HL-60 (cell line): ENCODE measurements around the gene USH1C.

ENCODE experiments used
- DNase-seq, 2 experiments: peaks; one replicate each; pipeline ENCODE4 v3.0.0-alpha.2; 2010 to 2020; ENCODE audit warnings: low read depth in 1 of 2, low spot score in 1 of 2
- H3K27ac ChIP-seq: fragments of 250-450 bp; sonication (Bioruptor Pico); replicated peaks from 2 replicates; pipeline ENCODE4 v1.5.1; 2020; ENCODE audit warnings: mild to moderate bottlenecking, moderate library complexity
- H3K27me3 ChIP-seq: fragments of 250-450 bp; sonication (Bioruptor Pico); 2 replicates; pipeline ENCODE4 v1.5.1; 2021; ENCODE audit warnings: mild to moderate bottlenecking, moderate library complexity; ENCODE audit not compliant: insufficient read depth, poor library complexity, severe bottlenecking
- H3K4me3 ChIP-seq: replicated peaks from 2 replicates; pipeline ENCODE4 v1.5.1; 2011; ENCODE audit warnings: mild to moderate bottlenecking, control low read depth, low read length; ENCODE audit not compliant: insufficient read depth
- GABPA ChIP-seq: IDR thresholded peaks from 2 replicates; pipeline ENCODE4 v1.6.1; 2012; ENCODE audit warnings: low read depth
- POLR2AphosphoS5 ChIP-seq: IDR thresholded peaks from 2 replicates; pipeline ENCODE4 v1.6.1; 2012; ENCODE audit warnings: low read depth
- SPI1 ChIP-seq: IDR thresholded peaks from 2 replicates; pipeline ENCODE4 v1.6.1; 2012; ENCODE audit warnings: low read depth, mild to moderate bottlenecking, borderline replicate concordance
- TF ChIP-seq, protein P1 (sequence below): IDR thresholded peaks from one replicate; pipeline ENCODE4 v1.5.1; 2011; ENCODE audit warnings: low read length, control low read depth, inconsistent platforms; ENCODE audit not compliant: insufficient read depth
- TF ChIP-seq, protein P2 (sequence below): IDR thresholded peaks from 2 replicates; pipeline ENCODE4 v1.6.1; 2012; ENCODE audit warnings: low read depth; ENCODE audit not compliant: insufficient replicate concordance

Gene USH1C

DNA sequence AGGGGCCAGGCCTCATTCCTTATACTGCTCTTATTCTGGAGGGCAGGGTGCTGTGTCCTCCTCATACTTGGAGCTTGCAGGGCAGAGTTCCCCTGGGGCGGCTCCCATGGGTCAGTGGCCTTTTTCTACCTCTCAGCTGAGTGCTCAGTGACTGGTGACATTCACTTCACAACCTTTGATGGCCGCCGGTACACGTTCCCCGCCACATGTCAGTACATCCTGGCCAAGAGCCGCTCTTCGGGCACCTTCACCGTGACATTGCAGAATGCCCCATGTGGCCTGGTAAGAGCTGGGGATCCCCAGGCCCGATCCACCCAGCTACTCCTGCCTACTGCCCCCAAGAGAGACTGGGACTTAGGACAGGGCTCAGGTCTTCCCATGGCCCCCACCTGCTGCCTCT lies 17.3 kb upstream of the USH1C start:
- peaks cover 3% of the 10 kb centered on the region for H3K27me3 ChIP-seq
- H3K27ac ChIP-seq: no peak overlapping the region
- no peak overlapping the region for H3K4me3 ChIP-seq
- TF ChIP-seq SPI1 (no peak), POLR2AphosphoS5 (no peak)
- no peak for DNase-seq

DNA sequence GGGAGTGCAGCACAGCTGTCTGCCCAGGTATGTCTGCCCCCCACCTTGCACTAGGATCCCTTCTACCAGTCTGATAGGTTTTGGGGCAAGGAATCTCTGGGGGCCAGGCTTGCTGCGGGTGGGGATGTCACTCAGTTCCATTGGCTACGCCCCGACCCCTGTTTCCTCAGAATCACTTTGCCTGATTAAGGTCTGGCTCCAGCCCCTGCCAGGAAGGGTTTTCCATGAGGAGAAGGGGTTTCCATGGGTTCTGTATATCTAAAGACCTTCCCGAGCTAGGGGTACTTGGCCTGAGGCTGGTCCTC lies 16.8 kb upstream of the USH1C start:
- Histone ChIP-seq H3K27me3 (peaks cover 2% of the 10 kb centered on the region), H3K27ac (no peak overlapping the region), H3K4me3 (no peak overlapping the region)
- no peak for DNase-seq
- TF ChIP-seq, protein P1, sequence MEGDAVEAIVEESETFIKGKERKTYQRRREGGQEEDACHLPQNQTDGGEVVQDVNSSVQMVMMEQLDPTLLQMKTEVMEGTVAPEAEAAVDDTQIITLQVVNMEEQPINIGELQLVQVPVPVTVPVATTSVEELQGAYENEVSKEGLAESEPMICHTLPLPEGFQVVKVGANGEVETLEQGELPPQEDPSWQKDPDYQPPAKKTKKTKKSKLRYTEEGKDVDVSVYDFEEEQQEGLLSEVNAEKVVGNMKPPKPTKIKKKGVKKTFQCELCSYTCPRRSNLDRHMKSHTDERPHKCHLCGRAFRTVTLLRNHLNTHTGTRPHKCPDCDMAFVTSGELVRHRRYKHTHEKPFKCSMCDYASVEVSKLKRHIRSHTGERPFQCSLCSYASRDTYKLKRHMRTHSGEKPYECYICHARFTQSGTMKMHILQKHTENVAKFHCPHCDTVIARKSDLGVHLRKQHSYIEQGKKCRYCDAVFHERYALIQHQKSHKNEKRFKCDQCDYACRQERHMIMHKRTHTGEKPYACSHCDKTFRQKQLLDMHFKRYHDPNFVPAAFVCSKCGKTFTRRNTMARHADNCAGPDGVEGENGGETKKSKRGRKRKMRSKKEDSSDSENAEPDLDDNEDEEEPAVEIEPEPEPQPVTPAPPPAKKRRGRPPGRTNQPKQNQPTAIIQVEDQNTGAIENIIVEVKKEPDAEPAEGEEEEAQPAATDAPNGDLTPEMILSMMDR: no peak
- TF ChIP-seq GABPA (no peak), POLR2AphosphoS5 (no peak), SPI1 (no peak)
- TF ChIP-seq, protein P2, sequence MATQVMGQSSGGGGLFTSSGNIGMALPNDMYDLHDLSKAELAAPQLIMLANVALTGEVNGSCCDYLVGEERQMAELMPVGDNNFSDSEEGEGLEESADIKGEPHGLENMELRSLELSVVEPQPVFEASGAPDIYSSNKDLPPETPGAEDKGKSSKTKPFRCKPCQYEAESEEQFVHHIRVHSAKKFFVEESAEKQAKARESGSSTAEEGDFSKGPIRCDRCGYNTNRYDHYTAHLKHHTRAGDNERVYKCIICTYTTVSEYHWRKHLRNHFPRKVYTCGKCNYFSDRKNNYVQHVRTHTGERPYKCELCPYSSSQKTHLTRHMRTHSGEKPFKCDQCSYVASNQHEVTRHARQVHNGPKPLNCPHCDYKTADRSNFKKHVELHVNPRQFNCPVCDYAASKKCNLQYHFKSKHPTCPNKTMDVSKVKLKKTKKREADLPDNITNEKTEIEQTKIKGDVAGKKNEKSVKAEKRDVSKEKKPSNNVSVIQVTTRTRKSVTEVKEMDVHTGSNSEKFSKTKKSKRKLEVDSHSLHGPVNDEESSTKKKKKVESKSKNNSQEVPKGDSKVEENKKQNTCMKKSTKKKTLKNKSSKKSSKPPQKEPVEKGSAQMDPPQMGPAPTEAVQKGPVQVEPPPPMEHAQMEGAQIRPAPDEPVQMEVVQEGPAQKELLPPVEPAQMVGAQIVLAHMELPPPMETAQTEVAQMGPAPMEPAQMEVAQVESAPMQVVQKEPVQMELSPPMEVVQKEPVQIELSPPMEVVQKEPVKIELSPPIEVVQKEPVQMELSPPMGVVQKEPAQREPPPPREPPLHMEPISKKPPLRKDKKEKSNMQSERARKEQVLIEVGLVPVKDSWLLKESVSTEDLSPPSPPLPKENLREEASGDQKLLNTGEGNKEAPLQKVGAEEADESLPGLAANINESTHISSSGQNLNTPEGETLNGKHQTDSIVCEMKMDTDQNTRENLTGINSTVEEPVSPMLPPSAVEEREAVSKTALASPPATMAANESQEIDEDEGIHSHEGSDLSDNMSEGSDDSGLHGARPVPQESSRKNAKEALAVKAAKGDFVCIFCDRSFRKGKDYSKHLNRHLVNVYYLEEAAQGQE: no peak

DNA sequence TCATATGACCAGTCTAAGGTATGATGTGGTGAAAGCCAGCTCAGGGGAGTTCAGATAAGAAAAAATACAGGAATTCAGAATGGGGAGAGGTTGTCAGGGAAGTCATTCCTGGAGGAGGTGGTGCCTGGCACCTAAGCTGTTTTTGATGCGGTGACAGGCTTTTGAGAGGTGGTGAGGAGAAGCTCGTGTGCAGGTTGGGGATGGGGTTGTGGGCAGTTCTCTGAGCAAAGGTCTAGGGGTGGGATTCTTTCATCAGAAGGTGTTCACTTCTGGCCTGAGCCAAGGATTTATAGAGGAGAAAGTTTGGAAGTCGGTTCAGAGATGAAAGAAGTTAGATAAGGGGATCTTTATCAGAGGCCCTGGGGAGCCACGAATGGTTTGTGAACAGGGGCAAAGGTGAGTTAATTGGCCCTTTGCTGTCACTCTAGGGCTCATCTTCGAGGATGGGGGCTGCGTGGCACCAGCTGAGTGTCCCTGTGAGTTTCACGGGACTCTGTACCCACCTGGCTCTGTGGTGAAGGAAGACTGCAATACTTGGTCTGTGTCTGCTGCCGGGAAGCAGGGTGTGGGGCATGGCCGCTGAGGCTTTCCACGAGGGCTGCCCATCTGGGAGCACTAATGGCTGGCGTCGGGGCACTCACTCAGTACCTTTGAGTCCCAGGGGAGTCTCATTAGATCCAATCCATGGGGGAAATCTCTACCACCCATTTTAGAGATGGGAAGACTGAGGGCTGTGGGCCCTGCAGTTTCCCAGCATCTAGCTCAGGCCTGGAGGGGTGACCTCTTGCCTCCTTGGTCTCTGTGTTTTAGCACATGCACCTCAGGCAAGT lies 16.3 kb upstream of the USH1C start:
- H3K4me3 ChIP-seq: no peak overlapping the region
- no peak overlapping the region for H3K27ac ChIP-seq
- H3K27me3 ChIP-seq: peaks cover 2% of the 10 kb centered on the region
- TF ChIP-seq, protein P2: no peak
- no peak for TF ChIP-seq GABPA
- TF ChIP-seq, protein P1: no peak
- TF ChIP-seq POLR2AphosphoS5: no peak
- TF ChIP-seq SPI1: no peak
- DNase-seq: no peak

DNA sequence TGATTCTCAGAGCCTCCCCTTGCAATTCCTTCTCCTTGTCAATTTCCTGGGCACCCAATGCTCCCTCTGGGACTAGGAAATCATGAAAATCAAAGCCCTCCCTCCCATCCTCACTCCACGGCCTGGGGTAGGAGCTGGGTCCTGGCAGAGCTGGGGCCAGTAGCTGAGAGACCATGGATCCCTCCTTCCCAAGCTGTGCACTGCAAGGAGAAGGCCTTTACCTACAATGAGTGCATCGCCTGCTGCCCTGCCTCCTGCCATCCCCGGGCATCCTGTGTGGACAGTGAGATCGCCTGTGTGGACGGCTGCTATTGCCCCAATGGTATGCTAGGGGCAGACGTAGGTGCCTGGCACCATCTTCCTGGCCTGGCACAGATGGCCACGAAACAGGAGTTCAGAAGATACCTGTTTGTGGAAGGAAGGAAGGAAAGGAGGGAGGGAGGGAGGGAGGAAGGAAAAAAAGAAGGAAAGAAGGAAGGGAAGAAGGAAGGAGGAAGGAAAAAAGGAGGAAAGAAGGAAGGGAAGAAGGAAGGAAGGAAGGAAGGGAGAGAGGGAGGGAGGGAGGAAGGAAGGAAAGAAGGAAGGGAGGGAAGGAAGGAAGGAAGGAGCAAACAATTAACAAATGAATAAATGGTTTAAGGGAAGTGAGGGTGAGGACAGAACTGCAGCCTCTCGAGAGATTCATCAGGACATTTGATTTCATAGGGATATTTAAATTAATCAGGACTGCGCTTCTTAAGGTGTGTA lies 15.3 kb upstream of the USH1C start:
- Histone ChIP-seq H3K27me3 (no peaks in the 10 kb centered on the region), H3K27ac (no peak overlapping the region), H3K4me3 (no peak overlapping the region)
- DNase-seq: no peak
- TF ChIP-seq SPI1 (no peak), GABPA (no peak)
- TF ChIP-seq, protein P1: no peak
